Activated naive CD4-positive, alpha-beta T cell (primary cell): ENCODE results near the gene CYTH2.

Experiments
- DNase-seq, 4 experiments: peaks; one replicate each; lab custom pipeline; 2025; lab: John Stamatoyannopoulos, UW

The CYTH2 gene

DNA sequence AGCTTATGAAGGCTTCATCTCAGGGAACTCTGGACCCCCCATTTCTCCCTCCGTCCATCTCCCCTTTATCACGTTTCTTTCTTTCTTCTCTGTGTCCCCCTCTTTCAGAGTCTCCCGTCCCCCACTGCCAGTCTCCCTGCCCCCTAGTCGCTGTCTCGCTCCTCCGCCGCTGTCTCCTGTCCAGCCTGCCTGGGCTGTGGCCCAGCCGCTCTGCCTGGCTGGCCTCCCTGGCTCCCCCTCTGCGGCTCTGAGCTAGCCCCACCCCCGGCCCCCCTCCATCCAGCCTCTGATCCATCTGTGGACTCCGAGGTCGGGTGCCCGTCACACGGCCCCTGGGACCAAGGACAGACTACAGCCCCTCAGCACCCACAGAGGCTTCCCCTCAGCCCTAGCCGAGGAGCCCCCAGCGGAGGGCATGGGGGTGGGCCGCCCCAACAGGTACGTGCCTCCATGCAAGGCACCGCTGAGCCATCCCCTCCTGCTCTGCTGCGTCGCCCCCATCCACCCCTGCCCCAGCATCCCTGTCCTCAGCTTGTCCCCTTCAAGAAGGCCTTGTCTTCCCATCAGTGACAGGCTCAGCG, 14.9 kb upstream of the CYTH2 start:
- no peak for DNase-seq

DNA sequence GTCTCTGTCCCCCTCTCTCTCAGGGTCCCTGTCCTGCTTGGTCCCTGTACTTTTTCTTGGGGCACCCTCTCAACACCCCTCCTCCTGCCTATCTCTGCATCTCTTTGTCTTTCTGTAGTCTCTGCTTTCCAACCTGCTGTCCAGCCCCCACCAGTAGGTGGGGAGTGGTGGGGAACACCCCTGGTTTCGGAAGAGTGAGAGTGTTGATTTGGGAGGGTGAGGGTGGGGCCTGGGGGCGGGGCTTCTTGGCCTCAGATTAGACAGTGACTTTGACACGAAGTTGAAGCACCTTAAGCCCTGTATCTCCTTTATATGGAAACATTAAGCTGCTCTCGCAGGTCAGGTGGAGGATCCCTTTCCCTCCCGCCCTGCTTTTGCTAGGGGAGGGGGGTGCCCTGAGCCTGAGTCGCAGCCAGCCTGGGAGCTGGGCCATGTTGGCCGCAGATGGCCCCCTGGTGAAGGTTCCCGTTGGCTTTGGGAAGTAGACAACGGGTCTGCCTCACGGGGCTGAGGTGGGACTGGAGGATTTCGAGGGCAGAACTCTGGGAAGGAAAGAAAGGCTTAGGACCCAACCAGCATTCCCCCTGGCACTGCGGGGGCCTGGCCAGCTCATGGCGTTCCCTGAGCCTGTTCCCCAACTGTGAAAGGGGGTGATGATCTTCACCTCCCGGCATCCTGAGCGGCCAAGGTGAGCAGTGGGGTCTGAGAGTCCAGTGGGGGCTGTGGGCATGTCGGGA, 13.8 kb upstream of the CYTH2 start, which contains the start of gene KCNJ14:
Gene KCNJ14, plus strand, starts transcription at position 404 of the 737 bp plus-strand sequence. CDS start 6,151 bp downstream, outside the sequence.
- DNase-seq: no peak

DNA sequence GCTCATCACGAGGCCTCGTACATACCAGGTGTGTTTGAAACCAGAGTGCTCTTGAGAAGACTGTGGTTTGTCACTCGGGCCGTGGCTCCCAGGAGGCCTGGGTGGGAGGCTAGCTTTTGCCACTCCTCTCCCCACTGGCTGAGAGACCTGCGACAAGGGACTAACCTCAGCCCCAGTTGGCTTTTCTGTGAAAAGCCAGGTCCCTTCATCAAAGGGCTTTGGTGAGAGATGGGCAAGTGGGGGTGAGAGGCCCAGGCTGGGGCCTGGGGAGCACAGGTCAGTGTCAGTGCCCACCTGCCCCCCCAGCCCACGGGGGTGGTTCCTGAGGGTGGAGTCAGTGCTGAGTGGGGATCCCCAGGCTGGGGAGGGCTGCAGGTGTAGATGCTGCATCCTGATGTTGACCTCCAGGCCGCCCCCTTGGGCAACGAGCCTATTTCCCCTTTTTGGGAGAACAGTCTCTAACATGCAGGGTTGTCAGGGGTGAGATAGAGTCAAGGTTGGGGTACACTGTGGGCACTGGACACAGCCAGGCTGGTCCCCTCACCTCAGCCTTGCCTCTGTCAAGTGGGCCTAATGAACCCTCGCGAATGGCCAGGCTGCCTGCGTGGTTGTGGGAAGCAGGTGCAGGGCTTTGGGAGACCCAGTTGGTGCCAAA, 13.1 kb upstream of the CYTH2 start:
- no peak for DNase-seq

DNA sequence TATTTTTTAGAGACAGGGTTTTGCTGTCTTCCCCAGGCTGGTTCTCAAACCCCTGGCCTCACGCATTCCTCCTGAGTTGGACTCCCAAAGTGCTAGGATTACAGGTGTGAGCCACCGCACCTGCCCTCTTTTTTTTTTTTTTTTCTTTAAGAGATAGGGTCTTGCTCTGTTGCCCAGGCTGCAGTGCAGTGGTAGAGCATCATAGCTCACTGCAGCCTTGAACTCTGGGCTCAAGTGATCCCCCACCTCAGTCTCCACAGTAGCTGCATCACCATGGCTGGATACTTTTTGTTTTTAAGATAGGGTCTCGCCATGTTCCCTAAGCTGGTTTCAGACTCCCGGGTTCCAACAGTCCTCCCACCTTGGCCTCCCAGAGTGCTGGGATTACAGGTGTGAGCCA, 12.3 kb upstream of the CYTH2 start:
- DNase-seq: no peak

DNA sequence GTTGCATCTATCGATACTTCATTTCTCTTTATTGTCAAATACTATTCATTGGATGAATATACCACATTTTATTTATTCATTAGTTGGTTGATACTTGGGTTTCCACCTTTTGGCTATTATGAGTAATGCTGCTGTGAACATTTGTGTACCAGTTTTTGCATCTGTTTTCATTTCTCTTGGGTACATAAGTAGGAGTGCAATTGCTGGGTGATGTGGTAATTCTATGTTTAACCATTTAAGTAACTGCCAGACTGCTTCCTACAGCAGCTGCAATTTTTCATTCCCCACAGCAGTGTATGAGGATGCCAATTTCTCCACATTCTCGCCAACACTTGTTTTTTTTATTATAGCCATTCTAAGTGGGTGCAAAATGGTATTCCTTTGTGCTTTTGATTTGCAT, 11.2 kb upstream of the CYTH2 start:
- DNase-seq: no peak

DNA sequence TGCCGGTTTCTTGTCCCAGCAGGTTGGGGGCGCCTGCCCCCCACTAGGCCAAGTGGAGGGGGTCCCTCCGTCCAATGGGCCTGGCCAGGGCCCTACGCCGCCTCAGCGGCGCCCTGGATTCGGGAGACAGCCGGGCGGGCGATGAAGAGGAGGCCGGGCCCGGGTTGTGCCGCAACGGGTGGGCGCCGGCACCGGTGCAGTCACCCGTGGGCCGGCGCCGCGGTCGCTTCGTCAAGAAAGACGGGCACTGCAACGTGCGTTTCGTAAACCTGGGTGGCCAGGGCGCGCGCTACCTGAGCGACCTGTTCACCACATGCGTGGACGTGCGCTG, 7.6 kb upstream of the CYTH2 start:
- DNase-seq: no peak

DNA sequence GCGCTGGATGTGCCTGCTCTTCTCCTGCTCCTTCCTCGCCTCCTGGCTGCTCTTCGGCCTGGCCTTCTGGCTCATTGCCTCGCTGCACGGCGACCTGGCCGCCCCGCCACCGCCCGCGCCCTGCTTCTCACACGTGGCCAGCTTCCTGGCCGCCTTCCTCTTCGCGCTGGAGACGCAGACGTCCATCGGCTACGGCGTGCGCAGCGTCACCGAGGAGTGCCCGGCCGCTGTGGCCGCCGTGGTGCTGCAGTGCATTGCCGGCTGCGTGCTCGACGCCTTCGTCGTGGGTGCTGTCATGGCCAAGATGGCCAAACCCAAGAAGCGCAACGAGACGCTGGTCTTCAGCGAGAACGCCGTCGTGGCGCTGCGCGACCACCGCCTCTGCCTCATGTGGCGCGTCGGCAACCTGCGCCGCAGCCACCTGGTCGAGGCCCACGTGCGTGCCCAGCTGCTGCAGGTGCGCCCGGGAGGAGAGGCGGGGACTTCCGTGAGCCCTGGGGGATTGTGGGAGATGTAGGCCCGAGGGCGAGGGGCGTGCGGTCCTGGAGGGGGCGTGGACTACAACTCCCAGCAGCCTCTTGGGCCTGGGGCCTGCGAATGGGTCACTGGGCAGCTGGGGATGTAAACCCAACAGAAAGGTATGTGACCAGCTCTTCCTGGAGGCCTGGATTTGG, 7.0 kb upstream of the CYTH2 start:
- no peak for DNase-seq

DNA sequence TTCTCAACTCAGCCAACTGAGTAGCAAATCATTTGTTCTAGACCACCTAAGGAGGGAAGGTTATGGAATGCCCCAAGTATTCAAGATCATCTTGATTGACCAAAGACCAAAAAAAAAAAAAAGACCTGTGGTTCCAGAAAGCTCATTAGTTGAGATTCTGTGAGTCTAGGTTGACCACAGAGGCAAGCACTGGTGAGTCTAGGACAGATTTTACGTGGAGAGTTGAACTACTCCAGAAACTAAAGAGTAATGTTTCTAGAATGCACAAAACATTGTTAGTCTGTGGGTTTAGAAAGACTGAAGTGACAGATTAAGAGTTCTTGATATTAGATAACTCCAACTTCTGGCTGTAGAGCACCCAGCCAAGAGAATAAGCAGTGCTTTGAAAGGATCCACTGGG, 4.0 kb upstream of the CYTH2 start:
- DNase-seq: no peak

DNA sequence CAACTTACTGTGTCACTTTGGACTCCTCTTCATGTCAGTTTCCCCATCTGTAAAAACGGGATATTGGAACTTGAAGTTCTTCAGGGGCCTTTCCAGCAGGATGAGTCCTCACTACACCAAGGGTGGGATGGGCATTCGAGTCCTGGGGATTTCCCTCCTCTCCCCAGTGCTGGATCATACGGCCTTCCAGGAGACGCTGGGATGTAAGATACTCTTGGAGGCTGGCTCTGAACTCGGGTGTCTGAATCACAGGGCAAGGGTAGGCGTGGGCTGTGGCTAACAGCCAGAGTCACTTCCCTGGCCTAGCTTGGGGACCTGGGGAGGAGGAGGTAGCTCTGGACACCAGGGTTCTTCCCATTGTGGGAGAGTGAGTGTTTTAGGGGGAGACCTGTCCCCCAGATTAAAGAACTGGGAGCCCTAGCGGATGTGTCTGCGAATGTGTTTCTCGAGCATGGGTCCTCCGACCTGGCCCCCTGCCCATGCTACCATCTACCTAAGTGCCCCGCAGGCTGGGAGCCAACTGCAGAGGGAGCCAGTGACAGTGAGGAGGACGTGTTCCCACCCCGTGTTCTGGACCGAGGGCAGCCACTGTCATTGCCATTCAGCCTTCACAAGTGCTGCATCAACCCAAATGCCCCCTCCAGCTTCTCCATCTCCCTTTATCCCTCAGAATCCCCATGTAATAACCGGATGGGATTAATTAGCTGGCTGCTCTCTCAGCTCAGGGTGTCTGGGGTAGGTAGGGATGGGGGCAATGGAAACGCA, 2.4 kb upstream of the CYTH2 start:
- DNase-seq: no peak

DNA sequence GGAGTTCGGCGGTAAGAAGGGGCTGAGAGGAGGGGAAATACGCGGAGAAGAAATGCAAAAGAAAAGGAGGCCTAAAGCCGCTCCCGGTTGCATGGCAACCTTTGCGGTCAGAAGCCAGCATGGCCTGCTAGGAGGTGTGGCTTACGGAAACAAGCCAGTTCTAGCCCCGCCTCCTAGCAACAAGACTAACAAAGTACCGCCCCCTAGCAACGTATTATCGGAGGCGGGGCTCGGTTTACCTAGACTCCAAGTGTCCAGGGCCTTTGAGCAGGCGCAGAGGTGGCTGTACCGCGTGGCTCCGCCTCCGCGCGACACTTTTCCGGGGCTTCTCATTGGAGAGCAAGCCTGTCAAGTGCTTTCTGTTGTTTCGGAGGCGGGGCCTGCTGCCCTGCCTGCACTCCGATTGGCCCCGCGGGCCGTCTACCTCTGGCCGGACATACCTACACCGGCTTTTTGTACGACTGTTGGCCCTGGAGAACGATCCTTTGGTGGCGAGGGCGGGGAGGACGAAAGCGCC, 339 bp upstream of the CYTH2 start:
- peak; percentile 94 to 98 (median 96) for DNase-seq

DNA sequence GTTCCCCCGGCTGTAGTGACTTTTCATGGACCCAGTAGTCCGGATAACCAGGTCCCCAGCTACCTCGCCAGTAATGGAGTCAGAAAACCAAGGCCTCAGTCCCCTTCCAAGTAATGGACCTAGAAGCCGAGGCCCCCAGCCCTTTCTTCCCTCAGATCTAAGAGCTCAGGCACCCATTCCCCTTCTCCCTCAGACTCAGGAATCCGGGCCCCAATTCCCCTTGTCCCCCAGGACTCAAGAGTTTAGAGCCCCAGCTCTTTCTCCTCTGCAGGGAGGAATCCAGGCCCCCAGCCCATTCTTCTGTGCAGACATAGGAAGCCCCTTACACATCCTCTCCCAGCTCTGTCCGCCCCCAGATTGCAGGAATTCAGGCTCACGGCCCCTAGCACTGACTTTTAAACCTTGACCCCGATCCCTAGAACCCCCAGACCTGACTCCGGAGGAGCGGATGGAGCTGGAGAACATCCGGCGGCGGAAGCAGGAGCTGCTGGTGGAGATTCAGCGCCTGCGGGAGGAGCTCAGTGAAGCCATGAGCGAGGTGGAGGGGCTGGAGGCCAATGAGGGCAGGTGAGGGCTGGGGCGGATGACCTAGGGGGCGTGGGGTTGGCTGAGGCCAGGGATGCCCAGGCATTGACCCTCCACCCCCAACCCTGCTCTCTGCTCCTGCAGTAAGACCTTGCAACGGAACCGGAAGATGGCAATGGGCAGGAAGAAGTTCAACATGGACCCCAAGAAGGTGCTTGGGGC, 938 bp downstream of the CYTH2 start:
- no peak for DNase-seq

DNA sequence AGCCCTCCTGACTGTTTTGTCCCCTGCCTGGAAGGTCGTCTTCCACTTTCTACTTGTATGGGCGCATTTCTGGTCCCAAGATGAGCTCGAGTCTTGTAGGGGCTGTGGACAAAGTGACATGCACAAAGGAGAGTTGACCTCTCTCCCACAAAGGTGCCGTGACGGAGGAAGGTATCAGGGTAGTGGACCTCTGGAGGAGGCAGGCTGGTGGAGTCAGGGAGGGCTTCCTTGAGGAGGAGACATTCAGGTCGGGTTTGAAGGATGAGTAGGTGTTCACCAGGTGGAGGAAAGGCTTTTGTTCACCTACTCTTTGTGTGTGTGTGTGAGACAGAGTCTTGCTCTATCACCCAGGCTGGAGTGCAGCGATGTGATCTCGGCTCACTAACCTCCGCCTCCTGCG, 1.7 kb downstream of the CYTH2 start:
- DNase-seq: no peak

DNA sequence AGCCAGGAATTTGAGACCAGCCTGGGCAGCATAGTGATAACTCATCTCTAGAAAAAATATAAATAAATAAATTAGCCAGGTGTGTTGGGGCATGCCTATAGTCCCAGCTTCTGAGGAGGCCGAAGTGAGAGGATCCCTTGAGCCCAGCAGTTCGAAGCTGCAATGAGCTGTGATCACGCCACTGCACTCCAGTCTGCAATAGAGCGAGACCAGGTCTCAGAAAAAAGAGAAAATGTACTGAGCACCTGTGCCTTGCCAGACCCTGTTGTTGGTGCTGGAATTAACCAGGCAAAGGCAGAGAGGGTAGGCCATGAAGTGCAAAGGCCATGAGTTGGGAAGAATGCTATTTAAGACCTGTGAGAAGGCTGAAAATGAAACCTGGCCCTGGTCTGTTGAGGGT, 2.7 kb downstream of the CYTH2 start:
- no peak for DNase-seq

DNA sequence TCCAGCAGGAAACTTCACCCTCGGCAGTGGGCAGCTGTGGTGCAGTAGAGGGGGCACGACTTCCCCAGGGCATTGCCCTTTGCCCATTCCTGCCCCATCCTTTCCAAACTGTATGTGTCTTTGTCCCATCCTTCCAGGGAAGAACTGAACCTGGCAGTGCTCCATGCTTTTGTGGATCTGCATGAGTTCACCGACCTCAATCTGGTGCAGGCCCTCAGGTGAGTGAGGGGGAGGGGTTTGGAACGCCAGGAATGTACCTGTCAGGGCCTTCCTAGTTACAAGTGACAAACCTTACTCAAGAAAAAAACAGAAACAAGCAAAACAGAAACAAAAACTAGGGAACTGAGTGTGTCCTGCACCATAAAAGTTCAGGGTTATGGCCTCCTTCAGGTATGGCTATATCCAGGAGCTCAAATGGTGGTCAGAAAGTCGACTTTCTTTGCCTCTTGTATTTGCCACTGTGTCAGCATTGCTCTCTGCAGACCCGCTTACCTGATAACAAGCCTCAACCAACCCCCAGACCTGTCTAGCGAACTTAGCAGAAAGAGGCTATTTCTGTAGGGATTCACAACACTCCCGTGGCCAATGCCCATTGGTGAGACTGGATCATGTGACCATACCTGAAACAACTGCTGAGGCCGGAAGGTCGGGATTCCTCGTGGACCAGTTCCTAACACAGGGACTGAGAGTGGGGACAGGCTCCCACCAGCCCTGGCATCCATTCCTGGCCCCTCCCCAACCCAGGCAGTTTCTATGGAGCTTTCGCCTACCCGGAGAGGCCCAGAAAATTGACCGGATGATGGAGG, 4.2 kb downstream of the CYTH2 start:
- DNase-seq: no peak

DNA sequence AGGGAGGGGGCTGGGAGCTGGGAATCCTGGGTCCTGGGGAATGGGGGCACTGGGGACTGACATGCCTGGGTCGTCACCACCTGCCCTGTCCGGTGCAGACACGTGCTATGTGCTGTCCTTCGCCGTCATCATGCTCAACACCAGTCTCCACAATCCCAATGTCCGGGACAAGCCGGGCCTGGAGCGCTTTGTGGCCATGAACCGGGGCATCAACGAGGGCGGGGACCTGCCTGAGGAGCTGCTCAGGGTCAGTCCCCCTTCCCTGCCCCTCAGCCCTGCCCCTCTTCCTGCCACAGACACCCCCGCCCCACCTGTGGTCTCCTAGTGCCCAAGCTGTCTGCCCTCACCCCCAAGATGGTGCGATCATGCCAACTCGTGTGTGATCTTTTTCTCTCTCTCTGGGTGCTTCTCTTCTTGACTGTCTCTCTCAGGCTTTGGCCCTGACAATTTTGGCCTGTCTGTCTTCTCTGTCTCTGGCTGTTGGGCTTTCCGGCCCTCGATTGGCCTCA, 5.0 kb downstream of the CYTH2 start:
- no peak for DNase-seq

DNA sequence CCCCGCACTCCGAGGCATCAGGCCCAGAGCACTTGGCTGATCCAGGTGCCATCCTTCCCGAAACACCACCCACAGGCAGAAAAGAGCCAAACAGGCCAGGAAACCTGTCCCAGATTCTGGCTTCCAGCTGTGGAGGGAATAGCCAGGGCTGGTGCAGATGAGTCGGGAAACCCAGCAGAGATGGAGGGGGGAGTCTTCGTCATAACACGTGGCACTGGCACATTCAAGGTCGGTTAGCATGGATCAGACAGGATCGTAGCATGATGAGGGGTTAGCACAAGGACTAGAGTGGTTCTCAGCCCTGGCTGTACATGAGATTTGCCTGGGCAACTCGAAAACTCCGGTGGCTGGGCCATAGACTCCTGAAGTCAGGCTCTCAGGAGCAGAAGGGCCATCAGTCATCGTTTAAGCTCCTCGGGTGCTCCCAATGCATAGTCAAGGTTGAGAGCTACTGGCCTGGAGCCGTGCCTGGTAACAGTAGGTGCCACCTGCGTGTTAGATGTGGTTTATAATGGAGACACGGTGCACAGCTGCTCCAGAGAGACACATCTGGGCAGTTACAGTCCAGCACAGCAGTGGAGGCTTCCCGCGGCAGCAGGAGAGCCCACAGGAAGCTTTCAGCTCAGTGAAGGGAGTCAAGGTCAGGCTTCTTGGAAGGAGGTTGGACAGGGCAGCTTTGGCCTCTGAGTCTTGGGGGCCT, 6.3 kb downstream of the CYTH2 start:
- DNase-seq: no peak

DNA sequence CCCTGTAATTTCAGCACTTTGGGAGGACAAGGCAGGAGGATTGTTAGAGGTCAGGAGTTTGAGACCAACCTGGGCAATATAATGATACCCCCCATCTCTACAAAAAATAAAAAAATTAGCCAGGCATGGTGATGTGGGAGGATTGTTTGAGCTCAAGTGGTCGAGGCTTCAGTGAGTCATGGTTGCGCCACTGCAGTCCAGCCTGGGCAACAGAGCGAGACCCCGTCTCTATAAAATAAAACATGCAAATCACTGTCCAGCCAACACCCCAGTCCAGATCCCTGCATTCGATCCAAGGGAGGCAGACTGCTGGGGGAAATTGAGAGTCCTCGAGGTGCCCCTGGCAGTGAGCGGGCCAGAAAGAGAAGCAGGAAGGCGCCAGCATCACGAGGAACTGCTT, 7.0 kb downstream of the CYTH2 start:
- no peak for DNase-seq

DNA sequence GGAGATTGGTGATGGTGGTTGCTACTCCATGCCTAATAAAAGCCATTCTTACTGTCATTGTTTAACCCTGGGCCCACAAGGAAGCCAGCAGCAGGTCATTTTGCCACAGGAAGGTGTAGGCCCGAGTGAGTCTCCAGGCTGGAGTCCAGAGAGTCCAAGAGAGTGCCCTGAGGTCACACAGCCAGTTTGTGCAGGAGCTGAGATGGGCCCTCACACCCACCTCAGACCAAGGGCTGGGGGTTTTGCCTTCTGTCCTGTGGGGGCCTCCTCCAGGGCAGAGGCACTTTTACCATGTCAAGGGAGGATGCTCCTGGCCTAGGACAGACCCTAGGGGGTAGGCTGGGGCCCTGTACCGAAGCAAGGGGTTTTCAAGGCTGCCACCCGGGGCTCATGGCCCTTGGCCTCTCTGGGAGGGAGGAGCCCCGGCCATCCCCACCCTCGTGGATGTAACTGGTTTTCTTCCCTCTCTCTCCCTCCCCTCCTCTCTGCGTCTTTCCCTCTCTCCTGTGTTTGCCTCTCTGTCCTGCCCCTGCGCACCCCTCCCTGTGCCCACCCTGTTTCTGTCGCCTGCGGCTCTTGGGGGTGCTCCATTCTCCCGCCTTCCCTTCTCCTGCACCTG, 8.0 kb downstream of the CYTH2 start:
- DNase-seq: no peak

DNA sequence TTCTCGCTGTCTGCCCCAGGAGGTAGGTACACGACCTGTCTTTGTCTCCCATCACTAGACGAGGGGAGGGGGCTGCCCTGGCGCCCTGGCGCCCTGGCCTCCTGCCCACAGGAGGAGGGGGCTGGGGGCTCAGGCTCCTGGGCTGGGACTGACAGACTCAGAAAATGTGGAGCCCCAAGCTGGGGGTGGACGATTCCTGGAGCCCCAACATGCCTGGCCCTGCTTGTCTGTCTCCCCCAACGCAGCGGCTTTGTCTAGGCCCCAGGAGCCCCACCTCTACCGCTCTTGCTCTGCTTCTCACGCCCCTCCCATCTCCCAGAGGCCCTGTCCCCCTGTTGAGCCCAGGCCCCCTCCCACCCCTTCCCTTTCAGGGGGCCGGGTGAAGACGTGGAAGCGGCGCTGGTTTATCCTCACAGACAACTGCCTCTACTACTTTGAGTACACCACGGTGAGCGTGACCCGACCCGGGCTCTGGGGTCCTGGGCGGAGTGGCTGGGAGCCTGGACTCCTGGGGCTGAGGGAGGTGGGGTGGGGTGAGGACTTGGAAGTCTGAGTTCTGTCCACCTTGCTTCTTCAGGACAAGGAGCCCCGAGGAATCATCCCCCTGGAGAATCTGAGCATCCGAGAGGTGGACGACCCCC, 8.6 kb downstream of the CYTH2 start:
- no peak for DNase-seq
